ENCODE data around the gene CCR7. TPM values are rescaled to one million over a fixed set of nuclear protein-coding genes. Genes with fewer than 3 reads are reported as not detected.
A peak's percentile ranks its signal among the peaks of the same experiment; 100 is the strongest.

The CCR7 gene
- total and polyA plus RNA-seq, 2 of the 4 experiments (the other 2 are of a cell fraction), result 0.14 to 0.36 TPM

GRCh38 chr17:40531051-40531991 lies 34.0 kb downstream of the CCR7 start:
- no peak overlapping the region for H3K4me2 ChIP-seq (ENCODE audit: low read depth, low read length)
- H2BK120ac ChIP-seq (ENCODE audit: low read depth, low read length), result peak overlapping the region; percentile 89
- 0 out of 4 replicates have a peak, but pooled peaks cover 0 to 13% of the 10 kb centered on the region in 2 experiments for H3K79me1 ChIP-seq (ENCODE audit: low read depth in 1 of 2, low read length in 2 of 2)
- dilution Hi-C loops (cut with HindIII; ENCODE audit: low sequenced_read_pairs, unreplicated experiment) (no loop called here), in situ Hi-C loops (cut with MboI; ENCODE audit: low sequenced_read_pairs) (loop anchor here (5.0 kb wide), 2 partner anchors 89 to 169 kb away; partner anchors contain the start of genes GJD3 and IGFBP4), intact Hi-C loops (cut with micrococcal nuclease) (loop anchor here (5.0 kb wide), 1 partner anchor 229 kb away; no protein-coding TSS in a partner anchor)
- H3K36me3 ChIP-seq (ENCODE audit: control insufficient read depth, insufficient read depth, low read length), result no peaks in the 10 kb centered on the region
- H3K4ac ChIP-seq (ENCODE audit: low read depth, low read length), result peak overlapping the region; percentile 94
- H3K4me3 ChIP-seq (ENCODE audit: insufficient read depth, low read depth, low read length), result no peak overlapping the region
- DNase-seq (no peak), ATAC-seq (ENCODE audit: low read depth) (no peak)
- no peak overlapping the region for H3K9ac ChIP-seq (ENCODE audit: low read depth, low read length)
- peak overlapping the region; percentile 97 for H2BK20ac ChIP-seq (ENCODE audit: low read depth, low read length)
- peaks cover 18% of the 10 kb centered on the region for H3K9me1 ChIP-seq (ENCODE audit: insufficient read depth, low read length)
- CTCF ChIA-PET, result interaction anchor here (0.8 to 4.8 kb wide), 5 partner anchors 17 to 87 kb away, joined by 3 to 43 read pairs (median 5); no protein-coding TSS in a partner anchor
- peak overlapping the region; percentile 81 for H4K91ac ChIP-seq (ENCODE audit: insufficient read depth, low read depth, low read length)
- peak overlapping the region; percentile 95 for H2AK5ac ChIP-seq (ENCODE audit: low read depth, low read length)
- H3K56ac ChIP-seq (ENCODE audit: extremely low read depth, insufficient read depth, low read length), result no peak overlapping the region
- peak overlapping the region; percentile 5 for H2AK9ac ChIP-seq (replicated peaks; ENCODE audit: low read depth, low read length, poor library complexity)
- H2BK15ac ChIP-seq (ENCODE audit: low read depth, low read length), result peak overlapping the region; percentile 94
- H4K20me1 ChIP-seq (ENCODE audit: insufficient read depth, low read length), result no peaks in the 10 kb centered on the region
- no peaks in the 10 kb centered on the region for H3K27me3 ChIP-seq (ENCODE audit: control insufficient read depth, insufficient read depth, low read length)
- peak overlapping the region; percentile 81 for H3K18ac ChIP-seq (ENCODE audit: low read depth, low read length)
- peak overlapping the region in 1 of 2 experiments; percentile 61; a peak in 3 of 4 replicates for H4K8ac ChIP-seq (ENCODE audit: low read depth in 2 of 2, low read length in 2 of 2)
- WGBS, 2 experiments (ENCODE audit: extremely low coverage in 2 of 2, insufficient read length in 1 of 2), result 79% methylated on average over 9 of the region's 15 CpGs; no CpG with 5 or more reads in 1 of the 2 experiments
- H2BK5ac ChIP-seq (ENCODE audit: low read depth, low read length, poor library complexity, severe bottlenecking), result peak overlapping the region; percentile 92
- peak overlapping the region; percentile 85 for H4K5ac ChIP-seq (ENCODE audit: low read depth, low read length)
- H2AFZ ChIP-seq (replicated peaks; ENCODE audit: low read length, poor library complexity), result peak overlapping the region; percentile 40
- no peaks in the 10 kb centered on the region for H3K9me3 ChIP-seq (ENCODE audit: control insufficient read depth, insufficient read depth, low read length)
- POLR2A ChIA-PET (ENCODE audit: unreplicated experiment), result no interaction called here
- TF ChIP-seq, protein P1, sequence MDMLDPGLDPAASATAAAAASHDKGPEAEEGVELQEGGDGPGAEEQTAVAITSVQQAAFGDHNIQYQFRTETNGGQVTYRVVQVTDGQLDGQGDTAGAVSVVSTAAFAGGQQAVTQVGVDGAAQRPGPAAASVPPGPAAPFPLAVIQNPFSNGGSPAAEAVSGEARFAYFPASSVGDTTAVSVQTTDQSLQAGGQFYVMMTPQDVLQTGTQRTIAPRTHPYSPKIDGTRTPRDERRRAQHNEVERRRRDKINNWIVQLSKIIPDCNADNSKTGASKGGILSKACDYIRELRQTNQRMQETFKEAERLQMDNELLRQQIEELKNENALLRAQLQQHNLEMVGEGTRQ (IDR thresholded peaks at IDR 0.05; ENCODE audit: low read depth, low read length), result no peak
- no peak for TF ChIP-seq MAZ (IDR thresholded peaks at IDR 0.05; ENCODE audit: borderline replicate concordance, low read depth, low read length)
- TF ChIP-seq RFX5 (IDR thresholded peaks at IDR 0.05; ENCODE audit: low read depth, low read length), result no peak
- TF ChIP-seq, protein P2, sequence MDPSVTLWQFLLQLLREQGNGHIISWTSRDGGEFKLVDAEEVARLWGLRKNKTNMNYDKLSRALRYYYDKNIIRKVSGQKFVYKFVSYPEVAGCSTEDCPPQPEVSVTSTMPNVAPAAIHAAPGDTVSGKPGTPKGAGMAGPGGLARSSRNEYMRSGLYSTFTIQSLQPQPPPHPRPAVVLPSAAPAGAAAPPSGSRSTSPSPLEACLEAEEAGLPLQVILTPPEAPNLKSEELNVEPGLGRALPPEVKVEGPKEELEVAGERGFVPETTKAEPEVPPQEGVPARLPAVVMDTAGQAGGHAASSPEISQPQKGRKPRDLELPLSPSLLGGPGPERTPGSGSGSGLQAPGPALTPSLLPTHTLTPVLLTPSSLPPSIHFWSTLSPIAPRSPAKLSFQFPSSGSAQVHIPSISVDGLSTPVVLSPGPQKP (IDR thresholded peaks at IDR 0.05; ENCODE audit: borderline replicate concordance, low read depth, low read length), result no peak
- TF ChIP-seq FOS (IDR thresholded peaks at IDR 0.05; ENCODE audit: low read depth, low read length), result no peak
- no peak for TF ChIP-seq RAD21 (IDR thresholded peaks at IDR 0.05; ENCODE audit: low read length)
- no peak for TF ChIP-seq NFE2L2 (IDR thresholded peaks at IDR 0.05; ENCODE audit: low read depth, low read length)
- no peak for TF ChIP-seq CEBPB (IDR thresholded peaks at IDR 0.05; ENCODE audit: low read depth, low read length)
- no peak for TF ChIP-seq RCOR1 (IDR thresholded peaks at IDR 0.05; ENCODE audit: insufficient replicate concordance, low read length)
- TF ChIP-seq MXI1 (IDR thresholded peaks at IDR 0.05; ENCODE audit: borderline replicate concordance, low read depth, low read length), result no peak
- TF ChIP-seq CHD1 (IDR thresholded peaks at IDR 0.05; ENCODE audit: low read depth, low read length), result no peak
- H3K14ac ChIP-seq (replicated peaks; ENCODE audit: low read depth, low read length), result peak overlapping the region; percentile 61
- H3K23ac ChIP-seq (ENCODE audit: low read depth, low read length), result peak overlapping the region; percentile 84; the same call in 1 of the 2 replicates
- BruUV-seq (replicated peaks), result no TSS peak
- H3K27ac ChIP-seq (ENCODE audit: insufficient read depth, low read length), result peak overlapping the region; percentile 21
- H3K4me1 ChIP-seq (ENCODE audit: control insufficient read depth, insufficient read depth, low read length), result peaks cover 37% of the 10 kb centered on the region

All from IMR-90 (cell line).